ENCODE results near the gene WDR70. TPM values are rescaled to one million over a fixed set of nuclear protein-coding genes. Genes with fewer than 3 reads are reported as not detected.

Gene WDR70
- total and polyA plus RNA-seq, 4 donors: 4.0 to 17.7 (median 14.5) TPM

GRCh38 chr5:37436146-37436934 lies 57.2 kb downstream of the WDR70 start:
- no peak for DNase-seq (ENCODE audit: low spot score)
- 93% methylated on average over 3 of the region's 3 CpGs for WGBS

More at GRCh38 chr5:37436146-37436934, 57.2 kb downstream of the WDR70 start:
- Histone ChIP-seq H3K4me3 (ENCODE audit: low read depth in 1 of 3, low read length in 3 of 3) (no peak overlapping the region), H3K27me3 (ENCODE audit: control insufficient read depth in 4 of 4, insufficient read depth in 4 of 4, low read length in 3 of 4) (no peaks in the 10 kb centered on the region), H3K36me3 (ENCODE audit: control insufficient read depth in 4 of 4, insufficient read depth in 3 of 4, low read depth in 1 of 4, low read length in 3 of 4) (no peaks in the 10 kb centered on the region), H3K27ac (ENCODE audit: low read depth in 1 of 2, low read length in 2 of 2) (no peak overlapping the region), H3K9me3 (ENCODE audit: control insufficient read depth in 4 of 4, low read length in 3 of 4) (no peaks in the 10 kb centered on the region), H3K9ac (ENCODE audit: low read depth in 1 of 2, low read length in 2 of 2) (no peak overlapping the region), H3K4me1 (ENCODE audit: control insufficient read depth in 4 of 4, insufficient read depth in 4 of 4, low read length in 3 of 4) (no peaks in the 10 kb centered on the region)
- TF ChIP-seq FOXA1 (IDR thresholded peaks at IDR 0.05) (no peak), ZBTB33 (IDR thresholded peaks at IDR 0.05) (no peak), EGR1 (IDR thresholded peaks at IDR 0.05; ENCODE audit: low read depth in 2 of 2) (no peak), YY1 (IDR thresholded peaks at IDR 0.05) (no peak), ATF3 (IDR thresholded peaks at IDR 0.05) (no peak), JUND (IDR thresholded peaks at IDR 0.05) (no peak), HNF4A (conservative IDR thresholded peaks at IDR 0.05) (no peak), REST (IDR thresholded peaks at IDR 0.05) (no peak), NR2F2 (IDR thresholded peaks at IDR 0.05) (no peak), RXRA (IDR thresholded peaks at IDR 0.05) (no peak), SP1 (IDR thresholded peaks at IDR 0.05) (no peak), MAX (IDR thresholded peaks at IDR 0.05) (no peak), FOXA2 (IDR thresholded peaks at IDR 0.05) (no peak)

All from liver (tissue), 9 donors.